ENCODE results near the gene CCNDBP1.
"Not testable (repeated sequence)": the region's sequence is repeated elsewhere in the genome, so short reads cannot be mapped to it uniquely, and the experiment has no call there.

CCNDBP1 gene

DNA sequence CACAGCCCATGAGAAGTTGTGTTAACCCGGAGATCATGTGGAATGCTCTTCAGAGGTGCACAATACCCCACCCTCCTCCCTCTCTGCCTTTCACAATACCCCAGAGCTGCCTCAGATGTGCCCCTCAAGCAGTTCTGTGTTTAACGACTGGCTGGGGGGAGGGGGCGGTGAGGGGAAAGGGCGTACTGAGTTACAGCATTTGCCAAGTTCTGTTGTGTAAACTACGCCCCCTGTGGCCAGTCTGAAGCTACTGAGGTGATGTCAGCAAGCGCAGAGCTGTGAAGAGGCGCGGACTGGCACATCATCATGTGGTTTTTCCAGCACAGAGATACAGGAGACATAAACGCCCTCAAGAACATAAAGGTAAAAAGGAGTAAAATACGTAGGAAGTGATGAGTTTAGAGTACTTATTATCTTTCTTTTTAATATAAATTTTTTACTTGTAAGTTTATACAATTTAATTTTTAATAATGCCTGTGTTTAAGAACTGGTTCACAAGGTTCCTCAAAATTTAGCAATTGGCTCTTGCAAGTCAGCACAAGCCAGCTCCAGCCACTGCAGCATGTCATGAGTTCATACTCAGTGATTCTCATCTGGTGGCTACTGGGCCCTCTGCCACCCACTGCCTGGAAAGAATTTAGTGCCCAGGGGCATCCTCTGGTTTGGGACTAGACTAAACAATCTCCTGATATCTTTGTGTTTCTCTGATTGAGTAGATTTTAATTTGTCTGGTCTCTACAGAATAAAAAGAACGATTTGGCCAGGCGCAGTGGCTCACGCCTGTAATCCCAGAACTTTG lies 33.9 kb downstream of the CCNDBP1 start:
- DNase-seq: no peak

DNA sequence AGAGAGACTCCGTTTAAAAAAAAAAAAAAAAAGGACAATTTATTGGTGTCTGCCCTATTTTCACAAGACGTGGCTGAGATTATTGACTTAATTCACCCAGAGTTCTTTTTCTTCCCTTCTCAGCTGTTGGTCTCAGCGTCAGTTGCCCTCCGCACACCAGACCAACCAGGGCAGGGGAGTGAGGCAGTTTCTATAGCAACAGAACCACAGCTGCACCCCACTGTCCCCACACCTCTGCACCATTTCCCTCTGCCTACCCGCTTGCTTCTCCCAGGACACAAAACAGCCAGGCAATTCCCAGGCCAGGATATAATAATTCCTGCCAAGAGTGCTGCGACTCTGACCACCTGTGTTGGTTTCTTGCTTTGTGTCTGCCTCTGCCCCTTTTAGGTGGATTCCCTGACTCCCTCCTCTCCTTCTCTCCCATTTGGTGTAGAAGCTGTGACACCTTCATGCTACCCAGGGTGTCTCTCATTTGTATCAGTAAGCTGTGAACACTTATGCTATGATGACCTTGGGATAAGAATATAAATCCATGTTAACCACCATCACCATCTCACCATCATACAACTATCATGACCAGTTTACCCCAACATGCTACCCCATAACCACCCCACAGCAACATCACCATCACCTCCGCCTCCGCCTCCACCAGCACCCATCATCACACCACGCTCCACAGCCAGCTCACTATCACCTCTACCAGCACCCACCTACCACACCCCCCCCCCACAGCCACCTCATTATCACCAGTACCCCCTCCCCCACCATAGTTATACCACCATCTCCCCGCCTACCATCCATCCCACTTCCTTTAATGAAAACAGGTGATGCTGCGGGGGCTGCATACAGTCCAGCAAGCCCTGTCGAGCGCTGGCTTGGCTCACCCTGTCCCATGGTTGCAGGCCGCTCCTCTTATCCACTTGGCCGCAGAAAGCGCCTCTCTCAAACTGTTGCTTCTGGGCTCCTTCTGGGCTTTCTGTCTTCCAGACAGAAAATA lies 35.0 kb downstream of the CCNDBP1 start:
- no peak for DNase-seq

GRCh38 chr15:43220991-43221403 lies 35.8 kb downstream of the CCNDBP1 start, which contains the start of gene EPB42:
EPB42 (minus strand) TSS chr15:43221018; CDS start chr15:43220825, 193 bp downstream.
- DNase-seq: no peak

- no peak for DNase-seq
Observed at GRCh38 chr15:43221422-43221821, 36.2 kb downstream of the CCNDBP1 start.

DNA sequence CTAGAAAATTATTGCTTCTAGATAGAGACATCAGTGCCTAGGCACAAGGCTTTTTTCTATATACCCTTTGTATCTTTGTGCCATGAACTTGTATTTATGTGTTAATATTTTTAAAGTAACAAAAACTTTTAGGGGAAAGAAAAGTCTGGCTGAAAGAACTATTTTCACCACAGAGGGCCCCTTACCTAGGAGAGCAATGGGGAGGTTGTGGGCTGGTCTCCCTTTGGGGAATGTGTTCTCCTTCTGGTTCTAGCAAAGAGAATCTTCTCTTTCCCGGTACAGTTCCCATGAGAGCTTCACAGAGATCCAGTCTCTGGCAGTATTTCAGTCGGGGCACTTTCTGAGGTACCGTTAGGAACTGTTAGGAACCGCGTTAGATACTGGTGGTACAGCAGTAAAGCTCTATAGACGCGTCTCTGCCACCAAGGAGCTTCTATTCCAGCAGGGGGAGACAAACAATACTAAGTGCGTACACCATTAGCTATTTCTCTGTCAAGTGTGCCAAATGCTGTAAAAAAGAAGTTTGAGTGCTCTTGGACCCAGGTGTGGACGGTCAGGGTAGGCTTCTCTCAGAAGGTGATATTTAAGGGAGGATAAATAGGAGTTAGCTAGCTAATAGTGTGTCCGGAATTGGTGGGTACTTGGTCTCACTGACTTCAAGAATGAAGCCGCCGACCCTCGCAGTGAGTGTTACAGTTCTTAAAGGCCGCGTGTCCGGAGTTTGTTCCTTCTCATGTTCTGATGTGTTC lies 40.2 kb downstream of the CCNDBP1 start:
- DNase-seq: peak; percentile 50

- not testable (repeated sequence) for DNase-seq
Observed at GRCh38 chr15:43225950-43226255, 40.7 kb downstream of the CCNDBP1 start.

GRCh38 chr15:43226436-43227305 lies 41.5 kb downstream of the CCNDBP1 start:
- DNase-seq: no peak

DNA sequence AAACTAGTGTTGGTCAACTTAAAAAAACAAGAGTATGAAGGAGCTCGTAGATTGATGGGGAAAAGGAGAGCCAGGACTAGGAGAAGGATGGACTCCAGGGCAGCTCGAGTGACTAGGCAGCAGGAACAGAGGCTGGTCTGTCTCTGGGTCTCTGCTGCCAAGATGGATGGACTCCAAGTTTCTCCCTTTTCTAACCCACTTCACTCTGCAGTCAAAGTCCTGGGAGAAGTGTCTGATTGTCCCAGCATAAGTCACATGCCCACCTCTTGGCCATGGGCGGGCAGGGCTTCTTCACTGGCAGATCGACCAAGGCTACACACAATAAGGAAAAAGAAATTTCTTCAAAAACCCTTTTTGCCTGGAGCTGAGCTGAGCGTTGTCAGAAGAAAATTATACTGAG lies 44.8 kb downstream of the CCNDBP1 start:
- no peak for DNase-seq

GRCh38 chr15:43230640-43231115 lies 45.5 kb downstream of the CCNDBP1 start:
- no peak for DNase-seq

DNA sequence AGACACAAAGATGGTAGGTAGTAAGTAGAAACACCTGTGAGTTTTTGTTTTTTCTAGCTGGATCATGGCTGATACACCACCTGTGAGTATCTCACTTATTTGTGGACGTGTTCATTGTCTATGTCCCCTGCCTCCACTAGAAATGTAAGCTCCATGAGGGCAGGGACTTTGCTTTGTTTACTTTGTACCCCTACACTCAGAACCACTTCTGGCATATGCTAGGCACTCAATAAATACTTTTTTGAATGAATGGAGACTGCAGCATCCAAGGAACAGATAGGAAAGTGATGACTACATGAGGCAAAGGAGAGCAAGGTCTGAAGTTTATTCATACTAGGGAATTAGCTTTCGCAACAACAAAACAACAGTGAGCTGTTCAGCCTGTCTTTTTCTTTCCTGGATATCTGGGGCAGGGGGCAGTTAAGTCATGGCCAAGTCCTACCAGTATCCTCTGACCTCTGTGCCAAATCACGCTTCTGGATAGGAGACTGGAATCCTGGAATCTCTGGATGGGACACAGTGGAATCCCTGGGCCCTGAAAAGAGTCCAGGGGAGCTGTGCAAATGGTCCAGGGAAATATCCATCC lies 47.2 kb downstream of the CCNDBP1 start:
- DNase-seq: no peak

DNA sequence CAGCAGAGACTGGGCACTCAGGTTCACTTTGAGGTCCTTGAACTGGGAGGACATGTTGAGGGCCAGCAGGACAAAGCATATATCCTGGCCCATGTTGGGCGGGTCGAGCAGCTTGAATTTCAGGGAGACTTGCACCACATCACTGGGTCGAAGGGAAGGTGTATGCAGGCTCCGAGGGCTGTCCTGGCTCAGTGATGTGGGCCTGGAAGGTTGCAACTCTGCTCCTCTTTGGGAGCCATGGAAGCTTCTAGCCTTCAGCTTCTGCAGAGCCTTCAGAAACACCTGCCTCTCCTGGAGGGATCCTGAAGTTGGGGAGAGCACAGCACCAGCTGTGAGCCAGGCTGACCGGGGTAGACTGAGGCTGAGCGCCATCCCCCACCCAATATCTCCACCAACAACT lies 50.3 kb downstream of the CCNDBP1 start:
- DNase-seq: no peak

- DNase-seq: no peak
Observed at GRCh38 chr15:43237842-43238470, 52.8 kb downstream of the CCNDBP1 start.

DNA sequence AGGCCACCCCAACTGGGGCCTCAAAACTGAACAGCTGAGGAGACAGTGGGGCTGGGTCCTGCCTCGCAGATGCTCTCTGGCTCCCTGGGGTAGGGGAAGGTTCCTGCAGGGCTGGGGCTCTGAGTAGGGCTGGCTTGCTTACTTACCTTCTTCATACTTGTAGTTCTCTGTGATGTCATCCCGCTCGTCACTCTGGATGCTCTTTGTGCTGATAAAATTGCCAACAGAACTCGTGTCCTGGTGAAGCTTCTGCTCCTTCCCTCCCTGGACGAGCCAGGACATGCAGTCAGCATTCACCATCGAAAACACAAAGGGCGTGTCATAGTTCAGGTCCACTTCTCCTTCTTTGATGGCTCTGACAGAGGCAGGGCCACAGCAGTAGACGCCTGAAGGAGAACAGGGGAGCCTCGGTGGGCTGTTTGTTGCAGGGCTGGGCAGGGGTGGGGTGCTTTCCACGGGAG lies 53.5 kb downstream of the CCNDBP1 start:
- no peak for DNase-seq

DNA sequence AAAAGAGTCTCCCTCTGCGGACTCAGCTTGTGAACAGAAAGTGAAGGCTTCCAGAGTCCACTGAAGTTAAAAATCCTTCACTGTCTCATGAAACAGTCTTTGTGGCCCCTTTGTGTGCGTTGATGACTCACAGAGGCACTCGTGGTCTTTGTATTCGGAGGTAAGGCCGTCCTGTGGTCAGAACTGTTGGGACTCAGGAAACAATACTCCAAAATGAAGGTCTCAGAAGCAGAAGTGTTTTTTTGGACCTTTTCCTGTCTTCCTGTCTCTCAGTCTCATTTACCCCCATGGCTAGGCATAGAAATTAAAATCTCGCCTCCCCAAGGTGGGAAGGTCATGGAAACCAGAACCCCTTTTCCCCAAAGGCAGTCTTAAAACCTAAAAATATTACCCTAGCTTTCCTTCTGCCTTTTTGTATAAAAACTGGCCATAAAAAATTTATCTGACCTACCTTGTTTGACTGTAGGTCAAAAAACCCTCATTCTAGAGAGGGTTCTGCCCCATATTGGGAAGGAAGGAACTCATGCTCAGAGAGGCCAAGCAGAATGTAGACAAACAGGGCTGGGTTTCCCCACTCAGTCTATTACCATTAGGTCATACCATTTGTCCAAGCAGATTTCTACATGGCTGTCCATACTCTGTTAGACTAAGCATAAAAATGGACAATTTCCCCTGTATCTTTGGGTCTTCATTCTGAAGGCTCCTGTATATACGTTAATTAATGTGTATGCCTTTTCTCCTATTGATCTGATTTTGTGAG lies 54.7 kb downstream of the CCNDBP1 start:
- DNase-seq: no peak

- DNase-seq: no peak
Observed at GRCh38 chr15:43241100-43241499, 55.9 kb downstream of the CCNDBP1 start.

DNA sequence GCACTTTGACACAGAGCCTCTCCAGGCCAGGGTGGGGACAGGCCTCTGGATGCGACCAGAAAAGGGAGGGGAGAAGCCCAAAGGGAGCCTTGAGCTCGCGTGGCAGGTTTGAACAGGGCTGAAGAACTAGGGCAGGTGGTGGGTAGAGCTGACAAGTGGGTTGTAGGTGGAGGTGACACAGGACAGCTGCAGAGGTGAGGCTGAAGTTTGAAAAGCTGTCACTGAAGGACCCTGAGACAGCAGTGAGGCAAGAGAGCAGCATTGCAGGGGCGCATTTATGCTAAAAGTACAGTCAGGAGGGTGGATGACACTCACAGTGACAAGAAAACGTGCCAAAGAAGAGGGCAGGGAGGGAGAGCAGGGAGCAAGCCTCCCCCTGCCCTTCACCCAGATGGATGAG lies 57.4 kb downstream of the CCNDBP1 start:
- no peak for DNase-seq

DNA sequence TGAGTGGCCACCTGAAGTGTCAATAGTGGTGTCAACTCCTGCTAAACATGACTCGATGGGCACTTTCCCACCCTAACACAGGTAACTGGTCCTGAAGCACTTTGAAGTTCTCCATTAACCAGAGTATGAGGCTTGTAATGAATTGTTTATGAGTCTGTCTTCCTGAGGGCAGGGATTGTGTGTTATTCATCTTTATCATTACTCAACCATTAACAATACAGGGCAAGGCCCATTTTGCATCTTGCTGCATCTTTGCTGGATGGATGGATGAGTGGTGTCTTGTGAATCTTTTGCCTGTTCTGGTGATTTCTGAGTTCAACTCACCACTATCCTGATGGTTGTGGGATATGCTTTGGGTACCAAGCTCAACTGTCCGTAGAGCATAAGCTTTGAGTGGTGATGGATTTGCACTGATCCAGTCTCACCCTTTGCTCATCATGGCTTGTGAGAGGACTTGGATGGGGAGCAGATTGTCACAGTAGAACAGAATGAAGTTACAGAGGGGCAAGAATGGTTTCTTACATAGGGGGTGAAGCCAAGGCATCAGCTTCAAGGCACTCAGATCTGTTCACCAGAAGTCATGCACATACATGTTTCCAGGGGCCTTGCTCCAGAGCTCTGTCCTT lies 57.9 kb downstream of the CCNDBP1 start:
- no peak for DNase-seq

- DNase-seq: no peak
Observed at GRCh38 chr15:43244092-43244491, 58.9 kb downstream of the CCNDBP1 start.

DNA sequence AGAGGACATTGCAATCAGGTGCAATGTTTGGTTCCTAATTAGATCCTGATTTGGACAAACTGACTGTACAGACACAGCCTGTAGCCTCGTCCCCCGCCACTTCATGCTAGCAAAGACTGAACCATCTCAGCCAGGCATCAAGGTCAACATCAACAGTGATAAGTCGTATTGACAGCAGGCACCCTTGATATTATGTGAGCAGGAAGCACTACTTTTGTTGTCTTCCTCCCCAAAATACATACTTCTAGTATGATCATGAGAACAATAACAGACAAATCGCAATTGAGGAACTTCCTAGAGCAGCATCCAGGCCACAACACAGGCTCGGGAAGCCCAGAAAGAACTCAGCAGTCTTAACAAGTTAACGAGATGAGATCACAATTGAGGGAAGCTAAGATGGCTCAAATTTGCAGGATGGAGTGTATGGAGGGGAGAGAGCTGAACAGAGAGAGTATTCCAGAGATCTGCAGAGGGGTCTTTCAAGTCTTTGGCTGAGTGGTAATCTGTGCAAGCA lies 61.1 kb downstream of the CCNDBP1 start:
- no peak for DNase-seq

Measured in CD4-positive, alpha-beta T cell treated with Interleukin-4 for 4 hours (primary cell).